Measurements from ENCODE around the gene KATNBL1.

KATNBL1 gene

DNA sequence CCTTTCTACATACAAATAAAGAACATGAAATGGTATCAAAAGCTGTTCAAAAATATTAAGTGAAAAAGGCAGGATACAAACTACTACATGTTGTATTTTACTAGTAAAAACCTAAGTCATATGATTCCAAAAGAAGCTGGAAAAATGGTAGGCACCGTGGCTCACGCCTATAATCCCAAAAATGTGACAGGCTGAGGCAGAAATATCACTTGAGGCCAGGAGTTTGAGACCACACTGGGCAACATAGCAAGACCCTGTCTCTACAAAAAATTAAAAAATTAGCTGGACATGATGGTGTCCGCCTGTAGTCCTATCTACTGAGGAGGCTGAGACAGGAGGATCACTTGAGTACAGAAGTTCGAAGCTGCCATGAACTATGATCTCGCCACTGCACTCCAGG lies 110.0 kb downstream of the KATNBL1 start:
- no peaks in the 10 kb centered on the region for H4K20me1 ChIP-seq (ENCODE audit: insufficient read depth)
- H3K4me3 ChIP-seq (IDR thresholded peaks at IDR 0.05; ENCODE audit: insufficient read depth, low read depth, low read length) = no peak overlapping the region
- no peaks in the 10 kb centered on the region; the same call in 1 of the 2 replicates for H3K36me3 ChIP-seq (ENCODE audit: insufficient read depth)
- H3K79me2 ChIP-seq (ENCODE audit: insufficient read depth, low read depth) = peaks cover 55% of the 10 kb centered on the region
- H3K27ac ChIP-seq = no peak overlapping the region
- H3K9ac ChIP-seq = no peak overlapping the region
- H3K4me2 ChIP-seq = peak overlapping the region; percentile 98
- no peaks in the 10 kb centered on the region for H3K27me3 ChIP-seq (ENCODE audit: insufficient read depth, low read depth)
- H3K4me1 ChIP-seq (ENCODE audit: low read depth, poor library complexity, severe bottlenecking) = peaks cover 12% of the 10 kb centered on the region
- H2AFZ ChIP-seq (ENCODE audit: low read depth) = no peak overlapping the region
- TF ChIP-seq, protein P1, sequence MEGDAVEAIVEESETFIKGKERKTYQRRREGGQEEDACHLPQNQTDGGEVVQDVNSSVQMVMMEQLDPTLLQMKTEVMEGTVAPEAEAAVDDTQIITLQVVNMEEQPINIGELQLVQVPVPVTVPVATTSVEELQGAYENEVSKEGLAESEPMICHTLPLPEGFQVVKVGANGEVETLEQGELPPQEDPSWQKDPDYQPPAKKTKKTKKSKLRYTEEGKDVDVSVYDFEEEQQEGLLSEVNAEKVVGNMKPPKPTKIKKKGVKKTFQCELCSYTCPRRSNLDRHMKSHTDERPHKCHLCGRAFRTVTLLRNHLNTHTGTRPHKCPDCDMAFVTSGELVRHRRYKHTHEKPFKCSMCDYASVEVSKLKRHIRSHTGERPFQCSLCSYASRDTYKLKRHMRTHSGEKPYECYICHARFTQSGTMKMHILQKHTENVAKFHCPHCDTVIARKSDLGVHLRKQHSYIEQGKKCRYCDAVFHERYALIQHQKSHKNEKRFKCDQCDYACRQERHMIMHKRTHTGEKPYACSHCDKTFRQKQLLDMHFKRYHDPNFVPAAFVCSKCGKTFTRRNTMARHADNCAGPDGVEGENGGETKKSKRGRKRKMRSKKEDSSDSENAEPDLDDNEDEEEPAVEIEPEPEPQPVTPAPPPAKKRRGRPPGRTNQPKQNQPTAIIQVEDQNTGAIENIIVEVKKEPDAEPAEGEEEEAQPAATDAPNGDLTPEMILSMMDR (conservative IDR thresholded peaks at IDR 0.05; ENCODE audit: low read depth, low read length) = no peak
